ENCODE measurements around the gene ECT2.
"Not testable (repeated sequence)": the region's sequence is repeated elsewhere in the genome, so short reads cannot be mapped to it uniquely, and the experiment has no call there.

Gene ECT2, protein sequence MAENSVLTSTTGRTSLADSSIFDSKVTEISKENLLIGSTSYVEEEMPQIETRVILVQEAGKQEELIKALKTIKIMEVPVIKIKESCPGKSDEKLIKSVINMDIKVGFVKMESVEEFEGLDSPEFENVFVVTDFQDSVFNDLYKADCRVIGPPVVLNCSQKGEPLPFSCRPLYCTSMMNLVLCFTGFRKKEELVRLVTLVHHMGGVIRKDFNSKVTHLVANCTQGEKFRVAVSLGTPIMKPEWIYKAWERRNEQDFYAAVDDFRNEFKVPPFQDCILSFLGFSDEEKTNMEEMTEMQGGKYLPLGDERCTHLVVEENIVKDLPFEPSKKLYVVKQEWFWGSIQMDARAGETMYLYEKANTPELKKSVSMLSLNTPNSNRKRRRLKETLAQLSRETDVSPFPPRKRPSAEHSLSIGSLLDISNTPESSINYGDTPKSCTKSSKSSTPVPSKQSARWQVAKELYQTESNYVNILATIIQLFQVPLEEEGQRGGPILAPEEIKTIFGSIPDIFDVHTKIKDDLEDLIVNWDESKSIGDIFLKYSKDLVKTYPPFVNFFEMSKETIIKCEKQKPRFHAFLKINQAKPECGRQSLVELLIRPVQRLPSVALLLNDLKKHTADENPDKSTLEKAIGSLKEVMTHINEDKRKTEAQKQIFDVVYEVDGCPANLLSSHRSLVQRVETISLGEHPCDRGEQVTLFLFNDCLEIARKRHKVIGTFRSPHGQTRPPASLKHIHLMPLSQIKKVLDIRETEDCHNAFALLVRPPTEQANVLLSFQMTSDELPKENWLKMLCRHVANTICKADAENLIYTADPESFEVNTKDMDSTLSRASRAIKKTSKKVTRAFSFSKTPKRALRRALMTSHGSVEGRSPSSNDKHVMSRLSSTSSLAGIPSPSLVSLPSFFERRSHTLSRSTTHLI

GRCh38 chr3:172750368-172751174 is at the start of gene ECT2:
Gene ECT2 (plus strand): TSS chr3:172750726. CDS start chr3:172754531, 3,805 bp downstream.
- H3K4me3 ChIP-seq = peak within 1 kb of the TSS; percentile 72 to 97 (median 83)
- peak within 1 kb of the TSS; percentile 60 to 92 (median 83) for H3K27ac ChIP-seq

DNA sequence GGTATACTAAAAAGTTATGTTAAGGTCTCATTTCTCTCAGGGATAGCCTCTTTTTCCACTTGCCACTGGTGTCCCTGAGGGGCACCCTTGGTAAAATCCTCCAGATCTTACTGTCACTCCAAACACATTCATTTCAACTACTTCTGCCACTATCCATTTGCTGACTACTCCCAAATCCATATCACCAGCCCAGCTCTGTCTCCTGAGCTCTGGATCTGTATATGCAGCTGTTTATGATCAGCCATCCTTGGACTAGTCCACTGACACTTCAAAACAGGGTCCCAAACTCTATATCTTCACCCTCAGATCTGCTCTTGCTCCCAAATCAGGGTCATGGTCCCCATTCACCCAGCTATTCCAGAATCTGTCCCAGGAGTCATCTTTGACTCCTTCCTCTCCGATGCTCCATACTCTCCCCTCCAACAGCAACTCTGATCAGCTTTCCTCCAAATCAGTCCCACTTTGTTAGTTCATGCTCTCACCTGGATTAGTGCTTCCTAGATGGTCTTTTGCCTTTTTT is 49.5 kb upstream of the ECT2 start:
- H3K4me3 ChIP-seq = no peak overlapping the region
- H3K27ac ChIP-seq = peak overlapping the region in 1 of 21 experiments; percentile 6

DNA sequence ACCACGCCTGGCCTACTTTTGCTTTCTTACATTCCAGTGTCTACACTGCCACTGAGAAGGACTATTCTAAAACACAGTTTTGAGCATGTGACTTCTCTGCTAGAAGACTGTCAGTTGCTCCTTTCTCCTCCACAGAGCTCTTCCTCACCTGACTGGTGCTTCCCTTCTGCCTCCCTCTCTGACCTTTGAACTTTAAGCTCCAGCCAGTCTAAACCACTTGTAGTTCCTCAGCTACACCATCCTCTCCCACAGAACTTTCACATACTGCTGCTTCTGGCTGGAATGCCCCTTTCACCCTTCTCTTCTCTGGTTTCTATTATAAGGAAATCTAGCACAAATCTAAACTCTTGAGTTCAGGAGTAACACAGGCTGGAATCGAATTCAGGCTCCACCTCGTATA is 48.8 kb upstream of the ECT2 start:
- Histone ChIP-seq H3K27ac (no peak overlapping the region), H3K4me3 (no peak overlapping the region)

- no peak overlapping the region for H3K27ac ChIP-seq
- H3K4me3 ChIP-seq = no peak overlapping the region
Observed at GRCh38 chr3:172702256-172702655, 48.3 kb upstream of the ECT2 start.

- not testable (repeated sequence) for H3K27ac ChIP-seq, H3K4me3 ChIP-seq
Observed at GRCh38 chr3:172702731-172703130, 47.8 kb upstream of the ECT2 start.

- Histone ChIP-seq H3K27ac (no peak overlapping the region), H3K4me3 (no peak overlapping the region)
Observed at GRCh38 chr3:172704001-172704400, 46.5 kb upstream of the ECT2 start.

- H3K4me3 ChIP-seq = no peak overlapping the region
- H3K27ac ChIP-seq = no peak overlapping the region
Observed at GRCh38 chr3:172705170-172705569, 45.4 kb upstream of the ECT2 start.

DNA sequence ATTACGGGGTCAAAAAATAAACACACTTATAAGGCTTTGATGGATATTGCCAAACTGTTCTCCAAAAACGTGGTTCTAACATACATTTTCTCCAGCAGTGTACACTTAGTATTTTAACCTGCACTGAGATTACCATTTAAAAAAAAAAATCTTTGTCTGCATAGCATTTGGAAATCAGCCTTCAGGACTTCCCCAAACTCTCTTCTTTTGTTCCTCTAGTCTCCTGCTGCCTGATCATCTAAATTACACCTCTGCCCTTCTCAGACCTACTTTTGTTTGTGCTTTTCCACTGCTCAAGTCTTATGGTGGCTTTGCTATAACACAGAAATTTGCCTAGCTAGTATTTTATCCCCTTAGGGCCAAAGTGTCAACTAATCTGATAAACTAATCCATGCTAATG is 43.5 kb upstream of the ECT2 start:
- H3K4me3 ChIP-seq = no peak overlapping the region
- no peak overlapping the region for H3K27ac ChIP-seq

DNA sequence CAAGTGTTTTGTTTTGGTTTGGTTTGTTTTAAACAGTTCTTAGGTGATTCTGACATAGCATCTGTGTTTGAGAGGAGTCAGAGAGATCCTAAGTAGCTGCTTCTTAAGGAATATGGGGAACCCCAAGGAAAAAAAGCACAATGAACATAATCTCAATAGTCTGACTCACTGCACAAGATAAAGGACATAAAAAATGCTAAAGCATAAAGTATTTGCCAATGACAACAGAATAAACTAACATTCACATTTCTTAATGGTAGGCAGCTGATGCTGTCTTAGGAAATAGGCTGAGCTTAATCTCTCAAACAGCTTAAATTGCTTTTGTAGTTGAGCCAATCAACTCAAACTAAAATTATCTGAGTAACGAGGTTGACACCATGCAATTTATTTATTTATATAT is 42.6 kb upstream of the ECT2 start:
- no peak overlapping the region for H3K4me3 ChIP-seq
- no peak overlapping the region for H3K27ac ChIP-seq

DNA sequence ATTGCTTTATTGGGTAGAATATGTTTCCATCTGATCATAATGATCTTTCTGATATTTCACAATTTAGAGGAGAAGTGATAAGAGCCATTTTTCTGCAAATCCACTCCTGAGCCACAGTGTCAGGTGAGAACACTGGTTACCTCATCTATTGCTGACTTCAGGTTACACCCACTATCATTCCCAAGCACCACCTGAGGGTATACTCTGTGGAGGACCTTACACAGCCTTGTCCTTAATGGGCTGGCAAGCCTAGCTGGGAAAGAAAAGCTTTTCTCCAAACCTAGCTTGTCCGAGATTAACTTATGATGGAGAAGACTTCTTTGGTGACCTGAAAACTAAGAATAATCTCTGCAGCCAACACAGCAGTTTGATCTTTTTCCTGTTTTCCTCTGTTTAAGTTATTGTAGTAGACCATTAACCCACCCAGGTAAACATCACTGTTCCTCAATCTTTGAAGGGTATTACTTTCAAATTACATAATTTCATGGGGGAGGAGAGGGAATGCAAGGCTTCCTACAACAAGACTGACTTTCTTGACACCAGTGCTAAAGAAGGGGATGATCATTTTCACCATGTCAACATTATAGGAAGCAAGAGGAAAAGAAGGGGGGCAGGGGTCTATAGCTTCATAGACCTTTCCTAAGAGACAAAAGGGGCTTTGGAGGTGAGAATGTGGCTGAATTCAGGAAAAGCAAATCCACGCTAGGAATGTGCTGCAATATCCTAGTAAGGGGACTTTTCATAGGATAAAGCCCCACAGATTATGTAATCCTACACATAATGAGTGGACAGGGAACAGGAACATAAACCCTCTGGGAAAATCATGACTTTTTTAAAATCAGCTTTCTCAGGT is 41.4 kb upstream of the ECT2 start:
- Histone ChIP-seq H3K4me3 (peak overlapping the region in 2 of 7 experiments; percentile 65 to 76), H3K27ac (peak overlapping the region in 6 of 21 experiments; percentile 80 to 86 (median 83))

GRCh38 chr3:172709774-172710663 is 40.5 kb upstream of the ECT2 start:
- Histone ChIP-seq H3K4me3 (peak overlapping the region; percentile 50 to 76 (median 70)), H3K27ac (peak overlapping the region in 20 of 21 experiments; percentile 58 to 86 (median 82))

- peak within 1 kb of the TSS; percentile 50 to 76 (median 70) for H3K4me3 ChIP-seq
- peak within 1 kb of the TSS in 20 of 21 experiments; percentile 58 to 86 (median 82) for H3K27ac ChIP-seq
Observed at GRCh38 chr3:172710664-172711453, 39.7 kb upstream of the ECT2 start, which contains the start of gene NCEH1. Gene NCEH1 (minus strand): TSS chr3:172711067. CDS start chr3:172710984, 83 bp downstream.

- H3K4me3 ChIP-seq = peak overlapping the region; percentile 50 to 76 (median 70)
Observed at GRCh38 chr3:172711454-172711795, 39.1 kb upstream of the ECT2 start.

GRCh38 chr3:172713316-172713715 is 37.2 kb upstream of the ECT2 start:
- Histone ChIP-seq H3K4me3 (no peak overlapping the region), H3K27ac (no peak overlapping the region)

More at GRCh38 chr3:172711454-172711795, 39.1 kb upstream of the ECT2 start:
- peak overlapping the region in 18 of 21 experiments; percentile 5 to 86 (median 82) for H3K27ac ChIP-seq

DNA sequence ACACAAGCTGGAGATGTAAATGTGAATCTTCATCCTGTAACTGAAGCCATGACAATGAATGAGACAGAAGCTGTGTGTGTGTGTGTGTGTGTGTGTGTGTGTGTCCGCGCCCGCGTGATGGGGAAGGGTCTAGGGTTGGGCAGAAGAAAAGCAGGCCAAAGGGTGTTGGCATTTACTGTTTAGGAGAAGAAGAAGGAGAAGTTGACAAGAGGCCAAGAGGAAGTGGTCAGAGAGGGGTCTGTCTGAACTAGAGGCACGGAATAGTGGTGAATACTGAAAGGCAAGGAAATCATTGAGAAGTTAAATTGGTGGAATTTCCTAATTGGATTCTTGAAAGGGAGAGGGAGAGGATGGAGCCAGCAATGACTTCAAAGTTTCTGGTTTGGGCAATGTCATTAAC is 34.0 kb upstream of the ECT2 start:
- H3K27ac ChIP-seq = no peak overlapping the region
- no peak overlapping the region for H3K4me3 ChIP-seq

GRCh38 chr3:172717493-172718088 is 32.9 kb upstream of the ECT2 start:
- Histone ChIP-seq H3K4me3 (no peak overlapping the region), H3K27ac (no peak overlapping the region)
